CD4-positive, alpha-beta T cell treated with Interleukin-2 at 100 ng/mL for 4 hours (primary cell): Measurements from ENCODE around the gene PTAFR.
A peak's percentile ranks its signal among the peaks of the same experiment; 100 is the strongest.

Experiments used
- DNase-seq: peaks from one replicate; pipeline ENCODE4 v3.0.0-alpha.2; 2020; ENCODE audit warnings: low spot score

Gene PTAFR

GRCh38 chr1:28175955-28176485 is 470 bp downstream of the PTAFR start:
- no peak for DNase-seq

- DNase-seq, result no peak
These were observed 2.6 kb downstream of the PTAFR start for GRCh38 chr1:28173980-28174297.

GRCh38 chr1:28173151-28173979 is 3.1 kb downstream of the PTAFR start:
- no peak for DNase-seq

- DNase-seq, result peak; percentile 24
These were observed 3.8 kb downstream of the PTAFR start for GRCh38 chr1:28172713-28173150.

GRCh38 chr1:28171246-28171645 is 5.2 kb downstream of the PTAFR start:
- no peak for DNase-seq

GRCh38 chr1:28170001-28170596 is 6.4 kb downstream of the PTAFR start:
- no peak for DNase-seq

- DNase-seq, result no peak
These were observed 12.9 kb downstream of the PTAFR start for GRCh38 chr1:28163496-28164161.

- DNase-seq, result no peak
These were observed 14.3 kb downstream of the PTAFR start for GRCh38 chr1:28162151-28162550.

GRCh38 chr1:28161751-28162150 is 14.7 kb downstream of the PTAFR start:
- no peak for DNase-seq

GRCh38 chr1:28160782-28161266 is 15.7 kb downstream of the PTAFR start:
- no peak for DNase-seq

GRCh38 chr1:28159680-28160079 is 16.8 kb downstream of the PTAFR start:
- DNase-seq, result no peak

GRCh38 chr1:28159243-28159642 is 17.2 kb downstream of the PTAFR start:
- DNase-seq, result no peak

GRCh38 chr1:28157894-28158293 is 18.6 kb downstream of the PTAFR start:
- DNase-seq, result no peak

- DNase-seq, result no peak
These were observed 19.7 kb downstream of the PTAFR start for GRCh38 chr1:28156821-28157220.

- no peak for DNase-seq
These were observed 20.9 kb downstream of the PTAFR start for GRCh38 chr1:28155628-28156027.

- DNase-seq, result no peak
These were observed 22.4 kb downstream of the PTAFR start for GRCh38 chr1:28154078-28154594.

- no peak for DNase-seq
These were observed 26.2 kb downstream of the PTAFR start for GRCh38 chr1:28150125-28150780.

- no peak for DNase-seq
These were observed 27.7 kb downstream of the PTAFR start for GRCh38 chr1:28148880-28149195.

- no peak for DNase-seq
These were observed 29.0 kb downstream of the PTAFR start for GRCh38 chr1:28147264-28148094.

GRCh38 chr1:28145728-28146127 is 30.8 kb downstream of the PTAFR start:
- no peak for DNase-seq
